Sigmoid colon (tissue), 3 donors: ENCODE results near the gene SLAMF1.

Source experiments
- CTCF ChIP-seq, 4 experiments: fragments of 450-650 bp in 3 of 4; fragments of 200-600 bp in 1 of 4; IDR thresholded peaks; one replicate each; pipeline ENCODE4 v1.5.1; 2016 to 2019; ENCODE audit warnings: antibody characterized with exemption in 4 of 4, mild to moderate bottlenecking in 3 of 4, moderate library complexity in 2 of 4
- POLR2A ChIP-seq, 2 donors: fragments of 450-650 bp; IDR thresholded peaks; one replicate each; pipeline ENCODE4 v1.6.1; 2016; ENCODE audit warnings: antibody characterized with exemption in 2 of 2, mild to moderate bottlenecking in 2 of 2, moderate library complexity in 2 of 2

GRCh38 chr1:160644399-160644798 lies 2.4 kb downstream of the SLAMF1 start:
- no peak for TF ChIP-seq CTCF (IDR thresholded peaks at IDR 0.05)
- TF ChIP-seq POLR2A (IDR thresholded peaks at IDR 0.05) = no peak
